OCI-LY7 (cell line): ENCODE results near the gene C10orf90. TPM values are rescaled to one million over a fixed set of nuclear protein-coding genes. Genes with fewer than 3 reads are reported as not detected.
"Not testable (repeated sequence)": the region's sequence is repeated elsewhere in the genome, so short reads cannot be mapped to it uniquely, and the experiment has no call there.

ENCODE experiments used
- BruUV-seq: library from RNA; stranded (reverse); fragments of 400-500 nt; replicated peaks from 2 replicates; lab custom pipeline; 2021; lab: Mats Ljungman, UMichigan
- CTCF ChIA-PET: fragments of 300-600 bp; sonication (Branson Sonifier 250); formaldehyde crosslinking; loops from one replicate; lab custom pipeline; 2022; ENCODE audit warnings: antibody characterized with exemption; ENCODE audit not compliant: unreplicated experiment; lab: Charles Lee
- POLR2A ChIA-PET: fragments of 300-600 bp; sonication (Branson Sonifier 250); formaldehyde crosslinking; loops from one replicate; lab custom pipeline; 2022; ENCODE audit warnings: antibody characterized with exemption; lab: Charles Lee
- DNase-seq: peaks from one replicate; pipeline ENCODE4 v3.0.0-alpha.2; 2015; ENCODE audit warnings: low spot score
- H2AFZ ChIP-seq: fragments of 200-600 bp; sonication (generic), shearing (Covaris generic); 2 replicates; pipeline ENCODE4 v1.6.1; 2014; ENCODE audit warnings: mild to moderate bottlenecking, antibody characterized with exemption, low read length, moderate library complexity
- H3K27ac ChIP-seq: fragments of 200-600 bp; sonication (generic); 2 replicates; pipeline ENCODE4 v1.5.1; 2014; ENCODE audit warnings: mixed run types, low read depth, mild to moderate bottlenecking, moderate library complexity, low read length, inconsistent platforms; ENCODE audit not compliant: poor library complexity, severe bottlenecking
- H3K36me3 ChIP-seq: fragments of 200-600 bp; sonication (generic); 2 replicates; pipeline ENCODE4 v1.6.1; 2014; ENCODE audit warnings: mild to moderate bottlenecking, antibody characterized with exemption, low read length, moderate library complexity, mixed read lengths; ENCODE audit not compliant: insufficient read depth
- H3K4me1 ChIP-seq: fragments of 200-600 bp; sonication (generic); 2 replicates; pipeline ENCODE4 v1.5.1; 2014; ENCODE audit warnings: mild to moderate bottlenecking, low read length; ENCODE audit not compliant: insufficient read depth, poor library complexity, severe bottlenecking
- H3K4me2 ChIP-seq: fragments of 200-600 bp; sonication (generic); 2 replicates; pipeline ENCODE4 v1.6.1; 2014; ENCODE audit warnings: mild to moderate bottlenecking, low read length
- H3K4me3 ChIP-seq: fragments of 200-600 bp; sonication (generic); 2 replicates; pipeline ENCODE4 v1.5.1; 2014; ENCODE audit warnings: mild to moderate bottlenecking, low read depth, low read length; ENCODE audit not compliant: poor library complexity, severe bottlenecking
- H3K79me2 ChIP-seq: fragments of 200-600 bp; sonication (generic); 2 replicates; pipeline ENCODE4 v1.6.1; 2016; ENCODE audit warnings: low read depth, mild to moderate bottlenecking, low read length, moderate library complexity, mixed read lengths; ENCODE audit not compliant: insufficient read depth
- H3K9me2 ChIP-seq: fragments of 200-600 bp; sonication (generic); 2 replicates; pipeline ENCODE4 v1.6.1; 2016; ENCODE audit warnings: mild to moderate bottlenecking, low read length, mixed read lengths; ENCODE audit not compliant: insufficient read depth
- H3K9me3 ChIP-seq: fragments of 200-600 bp; sonication (generic); 2 replicates; pipeline ENCODE4 v1.6.1; 2014; ENCODE audit warnings: mild to moderate bottlenecking, mixed run types, low read length, mixed read lengths
- H4K20me1 ChIP-seq: fragments of 200-600 bp; sonication (generic); 2 replicates; pipeline ENCODE4 v1.6.1; 2014; ENCODE audit warnings: mild to moderate bottlenecking, antibody characterized with exemption, low read length, moderate library complexity, mixed read lengths; ENCODE audit not compliant: insufficient read depth
- EZH2phosphoT487 ChIP-seq: fragments of 200-600 bp; sonication (generic); IDR thresholded peaks from 2 replicates; pipeline ENCODE4 v1.6.1; 2018; ENCODE audit warnings: low read depth, borderline replicate concordance, mild to moderate bottlenecking, mixed run types, antibody characterized with exemption, low read length, moderate library complexity, mixed read lengths
- intact Hi-C: fragments of 100-400 bp; cut with micrococcal nuclease; formaldehyde crosslinking; loops from one replicate; pipeline ENCODE4 v1.10.0; 2022; ENCODE audit not compliant: unreplicated experiment
- total RNA-seq, 2 experiments: library from RNA; depleted of rRNA in 1 of 2; stranded (reverse); fragments of >200 nt in 1 of 2; shearing (Covaris generic) in 1 of 2; gene quantifications; 2 replicates each; pipeline ENCODE4 v1.2.3, GENCODE V29; 2014 to 2022
- TF ChIP-seq, protein P1 (sequence below): fragments of 200-600 bp; sonication (generic); conservative IDR thresholded peaks from 2 replicates; pipeline ENCODE4 v1.5.1; 2014; ENCODE audit warnings: mild to moderate bottlenecking, antibody characterized with exemption, low read length, moderate library complexity, mixed read lengths

Gene C10orf90
- total RNA-seq, 2 experiments from 2014 or later: not detected

DNA sequence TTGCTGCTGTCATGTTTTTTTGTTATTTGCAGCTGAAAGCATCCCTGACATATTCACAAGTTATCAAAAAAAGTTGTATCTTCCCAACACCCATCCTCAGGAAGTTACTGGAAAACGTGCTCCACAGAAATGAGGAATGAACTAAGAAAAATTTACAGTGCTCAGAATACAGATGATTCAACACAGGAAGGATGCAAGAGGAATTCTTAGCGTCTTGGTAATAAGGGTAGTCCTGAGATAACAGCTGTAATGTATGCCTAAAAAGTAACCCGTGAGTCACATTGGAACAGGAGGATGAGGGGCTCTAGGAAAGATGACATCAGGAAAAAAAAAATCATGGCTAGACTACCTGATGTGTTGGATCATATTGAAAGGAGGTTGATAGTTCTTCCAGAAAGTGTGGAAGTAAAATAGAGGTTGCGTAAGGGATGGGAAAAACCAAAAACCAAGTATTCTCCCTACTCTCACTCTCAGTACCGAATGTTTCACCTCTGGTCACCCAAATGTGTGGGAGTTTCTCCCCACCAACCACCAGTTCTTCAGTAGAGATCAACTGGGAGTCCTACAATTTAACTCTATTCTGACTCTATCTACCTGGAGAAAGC lies 286.1 kb downstream of the C10orf90 start:
- intact Hi-C loops: no loop called here
- no peak for TF ChIP-seq EZH2phosphoT487
- TF ChIP-seq, protein P1, sequence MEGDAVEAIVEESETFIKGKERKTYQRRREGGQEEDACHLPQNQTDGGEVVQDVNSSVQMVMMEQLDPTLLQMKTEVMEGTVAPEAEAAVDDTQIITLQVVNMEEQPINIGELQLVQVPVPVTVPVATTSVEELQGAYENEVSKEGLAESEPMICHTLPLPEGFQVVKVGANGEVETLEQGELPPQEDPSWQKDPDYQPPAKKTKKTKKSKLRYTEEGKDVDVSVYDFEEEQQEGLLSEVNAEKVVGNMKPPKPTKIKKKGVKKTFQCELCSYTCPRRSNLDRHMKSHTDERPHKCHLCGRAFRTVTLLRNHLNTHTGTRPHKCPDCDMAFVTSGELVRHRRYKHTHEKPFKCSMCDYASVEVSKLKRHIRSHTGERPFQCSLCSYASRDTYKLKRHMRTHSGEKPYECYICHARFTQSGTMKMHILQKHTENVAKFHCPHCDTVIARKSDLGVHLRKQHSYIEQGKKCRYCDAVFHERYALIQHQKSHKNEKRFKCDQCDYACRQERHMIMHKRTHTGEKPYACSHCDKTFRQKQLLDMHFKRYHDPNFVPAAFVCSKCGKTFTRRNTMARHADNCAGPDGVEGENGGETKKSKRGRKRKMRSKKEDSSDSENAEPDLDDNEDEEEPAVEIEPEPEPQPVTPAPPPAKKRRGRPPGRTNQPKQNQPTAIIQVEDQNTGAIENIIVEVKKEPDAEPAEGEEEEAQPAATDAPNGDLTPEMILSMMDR: no peak
- DNase-seq: no peak
- Histone ChIP-seq H3K36me3 (no peaks in the 10 kb centered on the region), H3K4me2 (no peak overlapping the region), H3K79me2 (no peaks in the 10 kb centered on the region), H3K27ac (no peak overlapping the region), H3K9me3 (no peaks in the 10 kb centered on the region), H4K20me1 (no peaks in the 10 kb centered on the region), H2AFZ (no peak overlapping the region), H3K4me3 (no peak overlapping the region), H3K9me2 (no peaks in the 10 kb centered on the region), H3K4me1 (no peaks in the 10 kb centered on the region)
- no TSS peak for BruUV-seq
- POLR2A ChIA-PET: no interaction called here
- CTCF ChIA-PET: no interaction called here

DNA sequence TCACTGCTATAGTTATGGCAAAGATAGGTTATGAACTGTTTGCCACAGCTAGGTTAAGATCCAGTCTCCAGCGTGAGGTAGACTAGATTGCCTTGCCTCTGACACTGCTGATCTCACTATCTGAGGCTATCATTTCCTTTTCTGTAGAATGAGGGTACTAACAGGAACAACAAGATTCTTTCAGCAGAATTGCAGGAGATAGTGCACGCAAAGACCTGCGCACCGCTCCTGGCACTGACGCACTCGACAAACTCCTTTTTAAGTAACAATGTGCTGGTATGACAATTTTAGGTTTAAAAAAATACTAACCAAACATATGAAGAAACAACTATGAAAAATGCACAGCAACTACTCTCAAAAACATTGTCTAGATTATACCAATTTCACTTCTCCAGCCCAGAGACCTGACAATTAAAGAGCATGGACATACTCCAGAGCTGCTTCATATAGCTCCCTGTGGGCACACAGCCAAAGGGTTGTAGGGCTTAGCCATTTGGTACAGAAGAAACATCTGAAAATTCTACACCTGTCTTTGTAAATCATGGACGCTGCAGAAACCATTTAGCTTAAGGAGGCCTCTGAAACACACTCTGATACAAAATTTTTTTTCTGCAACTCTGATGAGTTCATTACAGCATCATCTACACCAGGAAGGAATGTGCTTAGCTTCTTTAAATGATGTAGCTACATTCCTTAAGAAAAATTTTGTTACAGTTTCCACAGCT lies 290.0 kb downstream of the C10orf90 start:
- no TSS peak for BruUV-seq
- H3K79me2 ChIP-seq: no peaks in the 10 kb centered on the region
- no peak for DNase-seq
- no peak overlapping the region for H3K4me3 ChIP-seq
- intact Hi-C loops: no loop called here
- ChIA-PET POLR2A (interaction anchor here (0.6 to 1.0 kb wide), 2 partner anchors 197 to 1017 kb away, joined by 4 read pairs; no protein-coding TSS in a partner anchor), CTCF (no interaction called here)
- no peak overlapping the region for H3K4me2 ChIP-seq
- H3K27ac ChIP-seq: no peak overlapping the region
- H3K4me1 ChIP-seq: no peaks in the 10 kb centered on the region
- no peak for TF ChIP-seq EZH2phosphoT487
- TF ChIP-seq, protein P1: no peak
- no peaks in the 10 kb centered on the region for H3K9me2 ChIP-seq
- no peaks in the 10 kb centered on the region for H4K20me1 ChIP-seq
- no peaks in the 10 kb centered on the region for H3K9me3 ChIP-seq
- no peaks in the 10 kb centered on the region for H3K36me3 ChIP-seq
- no peak overlapping the region for H2AFZ ChIP-seq

DNA sequence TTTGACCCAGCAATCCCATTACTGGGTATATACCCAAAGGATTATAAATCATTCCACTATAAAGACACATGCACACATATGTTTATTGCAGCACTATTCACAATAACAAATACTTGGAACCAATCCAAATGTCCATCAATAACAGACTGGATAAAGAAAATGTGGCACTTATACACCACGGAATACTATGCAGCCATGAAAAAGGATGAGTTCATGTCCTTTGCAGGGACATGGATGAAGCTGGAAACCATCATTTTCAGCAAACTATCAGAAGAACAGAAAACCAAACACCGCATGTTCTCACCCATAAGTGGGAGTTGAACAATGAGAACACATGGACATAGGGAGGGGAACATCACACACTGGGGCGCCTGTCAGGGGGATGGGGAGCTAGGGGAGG lies 291.3 kb downstream of the C10orf90 start:
- H3K27ac ChIP-seq, H3K9me2 ChIP-seq, CTCF ChIA-PET, H4K20me1 ChIP-seq, H3K4me2 ChIP-seq, DNase-seq, intact Hi-C loops, H3K36me3 ChIP-seq, H3K79me2 ChIP-seq, H3K4me3 ChIP-seq, H3K4me1 ChIP-seq, H3K9me3 ChIP-seq, POLR2A ChIA-PET, H2AFZ ChIP-seq, BruUV-seq: not testable (repeated sequence)
